H1 (cell line): ENCODE results near the gene TRIM15. TPM values are rescaled to one million over a fixed set of nuclear protein-coding genes. Genes with fewer than 3 reads are reported as not detected.

Experiments
- CEBPB ChIP-seq: IDR thresholded peaks from 2 replicates; pipeline ENCODE4 v1.6.1; 2012; ENCODE audit warnings: low read depth, low read length
- FOSL1 ChIP-seq: IDR thresholded peaks from 2 replicates; pipeline ENCODE4 v1.6.1; 2011; ENCODE audit warnings: mild to moderate bottlenecking, low read depth, low read length, moderate library complexity; ENCODE audit not compliant: insufficient read depth
- HDAC2 ChIP-seq, 2 experiments: fragments of 300-600 bp in 1 of 2; sonication (generic) in 1 of 2; IDR thresholded peaks; 2 replicates each; pipeline ENCODE4 v1.6.1; 2011 to 2012; ENCODE audit warnings: low read depth in 2 of 2, low read length in 2 of 2, mild to moderate bottlenecking in 2 of 2, moderate library complexity in 2 of 2, borderline replicate concordance in 1 of 2, inconsistent platforms in 1 of 2
- NANOG ChIP-seq: IDR thresholded peaks from 2 replicates; pipeline ENCODE4 v1.6.1; 2011; ENCODE audit warnings: low read length, low read depth, mild to moderate bottlenecking, inconsistent platforms; ENCODE audit not compliant: insufficient read depth, poor library complexity, severe bottlenecking
- SP1 ChIP-seq: IDR thresholded peaks from 2 replicates; pipeline ENCODE4 v1.6.1; 2011; ENCODE audit warnings: low read depth, low read length
- SUZ12 ChIP-seq: fragments of 200-600 bp; sonication (generic); IDR thresholded peaks from 2 replicates; pipeline ENCODE4 v1.6.1; 2012; ENCODE audit warnings: mild to moderate bottlenecking, inconsistent platforms, low read length, moderate library complexity, mixed read lengths
- YY1 ChIP-seq: IDR thresholded peaks from 2 replicates; pipeline ENCODE4 v1.6.1; 2011; ENCODE audit warnings: low read depth, mild to moderate bottlenecking, low read length
- polyA plus RNA-seq, 7 experiments: library from polyadenylated mRNA; depleted of rRNA in 3 of 7; stranded (reverse) in 5 of 7; unstranded in 2 of 7; fragments of >200 nt in 5 of 7; fragments of 200-250 nt in 2 of 7; gene quantifications; 1 replicate in 5 of 7; 2 replicates in 1 of 7; 4 replicates in 1 of 7; pipeline versions ENCODE4 v1.2.1 to v1.2.3, GENCODE V29; 2011 to 2013; ENCODE audit warnings: missing spikeins in 2 of 7, mixed read lengths in 2 of 7
- total RNA-seq: library from RNA; stranded (reverse); fragmentation: NEBNext Ultra II Directional; extraction: Animal tissue kit (Norgen Biotek cat#: 25700); gene quantifications from 2 replicates; pipeline ENCODE4 v1.2.1, GENCODE V29; 2021

Gene TRIM15
- total and polyA plus RNA-seq, 2 of the 8 experiments (the other 6 are each of a cell fraction or from before 2014, with no cell fraction given) = 0.18 to 0.48 TPM

DNA sequence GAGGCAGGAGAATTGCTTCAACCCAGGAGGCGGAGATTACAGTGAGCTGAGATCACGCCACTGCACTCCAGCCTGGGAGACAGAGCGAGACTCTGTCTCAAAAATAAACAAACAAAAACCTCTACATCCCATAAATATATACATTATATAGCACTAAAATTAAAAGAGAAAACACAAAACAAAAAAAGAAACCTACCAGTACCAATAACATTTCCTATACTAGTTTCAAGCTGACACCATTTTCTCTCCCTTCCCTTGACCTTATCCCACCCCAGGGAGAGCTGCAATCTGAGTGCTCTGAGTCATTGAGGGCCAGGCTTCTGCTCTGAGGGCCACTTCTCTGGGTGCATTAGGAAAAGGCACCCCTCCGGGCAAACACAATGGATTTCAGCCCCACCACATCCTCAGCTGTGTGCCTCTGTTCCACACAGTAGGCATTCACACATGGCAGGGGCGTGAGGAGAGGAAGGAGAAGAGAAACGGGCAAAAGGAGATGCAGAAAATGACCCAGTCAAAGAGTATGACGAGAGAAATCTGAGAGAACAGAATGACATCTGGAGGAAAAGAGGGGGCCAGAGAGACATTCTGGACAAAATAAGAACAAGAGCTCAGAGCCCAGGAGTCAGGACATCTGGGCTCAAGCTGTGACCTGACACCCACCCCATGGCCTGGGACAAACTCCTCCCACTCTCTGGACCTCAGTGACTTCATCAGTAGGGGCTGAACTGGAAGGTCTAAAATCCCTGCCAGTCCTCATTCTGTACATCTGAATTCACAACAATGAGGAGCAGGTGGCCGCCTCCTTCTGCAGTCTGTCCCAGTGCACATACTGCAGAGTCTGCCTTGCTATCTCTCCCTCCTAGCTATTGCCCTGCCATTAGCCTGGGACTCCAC, 31.7 kb downstream of the TRIM15 start (continued):
- TF ChIP-seq HDAC2 (IDR thresholded peaks at IDR 0.05; ENCODE audit: borderline replicate concordance in 1 of 2, low read depth in 2 of 2, low read length in 2 of 2) (no peak), FOSL1 (no peak), SUZ12 (no peak), CEBPB (no peak), NANOG (no peak), YY1 (no peak), SP1 (no peak)
